GM12874 (cell line): Measurements from ENCODE around the gene TRMT5.

Experiments used
- CTCF ChIP-seq: IDR thresholded peaks from 2 replicates; pipeline ENCODE4 v1.5.1; 2011; ENCODE audit warnings: low read depth, mild to moderate bottlenecking, control low read depth, low read length, moderate library complexity; ENCODE audit not compliant: insufficient read depth

TRMT5 gene

GRCh38 chr14:60998617-60999016 is 17.7 kb upstream of the TRMT5 start:
- no peak for TF ChIP-seq CTCF

GRCh38 chr14:60989599-60989998 is 8.7 kb upstream of the TRMT5 start:
- TF ChIP-seq CTCF = no peak

- TF ChIP-seq CTCF = no peak
Observed at GRCh38 chr14:60986500-60986899, 5.6 kb upstream of the TRMT5 start.

GRCh38 chr14:60984196-60984595 is 3.3 kb upstream of the TRMT5 start:
- no peak for TF ChIP-seq CTCF

- no peak for TF ChIP-seq CTCF
Observed at GRCh38 chr14:60981633-60982455, 965 bp upstream of the TRMT5 start.

- TF ChIP-seq CTCF = no peak
Observed at GRCh38 chr14:60977847-60978246, 3.0 kb downstream of the TRMT5 start.

GRCh38 chr14:60975551-60975950 is 5.3 kb downstream of the TRMT5 start:
- no peak for TF ChIP-seq CTCF
